CD4-positive, alpha-beta T cell (primary cell): ENCODE results near the gene VIPR1. TPM values are rescaled to one million over a fixed set of nuclear protein-coding genes. Genes with fewer than 3 reads are reported as not detected.
"Not testable (repeated sequence)": the region's sequence is repeated elsewhere in the genome, so short reads cannot be mapped to it uniquely, and the experiment has no call there.

ENCODE experiments used
- ATAC-seq: fragments of 200-7000 bp; cut with Tn5 transposase; one replicate; pipeline ENCODE4 v1.10.0; 2022; ENCODE audit warnings: mild to moderate bottlenecking; ENCODE audit not compliant: poor library complexity
- CTCF ChIA-PET: fragments of 350-600 bp; sonication (Branson Sonifier 250); formaldehyde crosslinking; loops from one replicate; lab custom pipeline; 2021; ENCODE audit warnings: antibody characterized with exemption, inconsistent platforms; lab: Charles Lee
- POLR2A ChIA-PET: fragments of 350-600 bp; sonication (Branson Sonifier 250); formaldehyde crosslinking; loops from one replicate; lab custom pipeline; 2021; ENCODE audit warnings: antibody characterized with exemption, inconsistent platforms; lab: Charles Lee
- DNase-seq, 14 experiments: peaks; one replicate each; pipeline ENCODE4 v3.0.0-alpha.2; 2013 to 2020; ENCODE audit warnings: mixed read lengths in 2 of 14
- H3K27ac ChIP-seq, 2 donors: one replicate each; pipeline versions ENCODE4 v1.5.1 to v1.7.0; 2013; ENCODE audit warnings: low read length in 2 of 2, low read depth in 1 of 2, mild to moderate bottlenecking in 1 of 2
- H3K27me3 ChIP-seq, 2 experiments: 1 replicate in 1 of 2; 2 replicates in 1 of 2; pipeline versions ENCODE4 v1.6.1 to v1.7.0; 2013; ENCODE audit warnings: low read length in 2 of 2, control low read depth in 1 of 2, mild to moderate bottlenecking in 1 of 2, moderate library complexity in 1 of 2; ENCODE audit not compliant: insufficient read depth in 2 of 2, control insufficient read depth in 1 of 2
- H3K36me3 ChIP-seq: one replicate; pipeline ENCODE4 v1.6.1; 2013; ENCODE audit warnings: low read length, control low read depth; ENCODE audit not compliant: insufficient read depth
- H3K4me1 ChIP-seq: one replicate; pipeline ENCODE4 v1.6.1; 2013; ENCODE audit warnings: low read length, control low read depth; ENCODE audit not compliant: insufficient read depth
- H3K4me3 ChIP-seq: one replicate; pipeline ENCODE4 v1.5.1; 2013; ENCODE audit warnings: mild to moderate bottlenecking, low read length, moderate library complexity
- H3K9me3 ChIP-seq, 2 experiments: 1 replicate in 1 of 2; 2 replicates in 1 of 2; pipeline versions ENCODE4 v1.6.1 to v1.7.0; 2013; ENCODE audit warnings: low read length in 2 of 2, mild to moderate bottlenecking in 2 of 2, control low read depth in 1 of 2, moderate library complexity in 1 of 2; ENCODE audit not compliant: control insufficient read depth in 1 of 2, insufficient read depth in 1 of 2
- H3K27ac Mint-ChIP-seq: one replicate; pipeline ENCODE4 v1.8.0; 2020; ENCODE audit warnings: mixed read lengths
- H3K27me3 Mint-ChIP-seq: one replicate; pipeline ENCODE4 v1.8.0; 2021; ENCODE audit warnings: mixed read lengths
- H3K36me3 Mint-ChIP-seq: one replicate; pipeline ENCODE4 v1.8.0; 2021; ENCODE audit warnings: low read depth, mixed read lengths
- H3K4me1 Mint-ChIP-seq: one replicate; pipeline ENCODE4 v1.8.0; 2021; ENCODE audit warnings: low read depth, mixed read lengths
- H3K4me3 Mint-ChIP-seq: one replicate; pipeline ENCODE4 v1.8.0; 2020; ENCODE audit warnings: mild to moderate bottlenecking, mixed read lengths
- H3K9me3 Mint-ChIP-seq: one replicate; pipeline ENCODE4 v1.8.0; 2020; ENCODE audit warnings: mixed read lengths
- CTCF ChIP-seq: fragments of 200-600 bp; IDR thresholded peaks from one replicate; pipeline ENCODE4 v1.8.0; 2022; ENCODE audit warnings: antibody characterized with exemption, mild to moderate bottlenecking
- intact Hi-C, 2 experiments: fragments of 100-400 bp; cut with DNase I in 1 of 2; cut with micrococcal nuclease in 1 of 2; formaldehyde crosslinking; loops; one replicate each; pipeline versions ENCODE4 v1.15.1 to v1.9.0; 2023 to 2025; cut with DNase I, micrococcal nuclease
- total RNA-seq, 174 experiments: library from RNA in 2 of 174; stranded (reverse) in 2 of 174; gene quantifications; one replicate each; pipeline ENCODE4 v1.2.3 and lab custom pipeline; 2021 to 2026

VIPR1 gene
- total RNA-seq, 2 experiments from 2014 or later, result 66.8 to 67.6 TPM

DNA sequence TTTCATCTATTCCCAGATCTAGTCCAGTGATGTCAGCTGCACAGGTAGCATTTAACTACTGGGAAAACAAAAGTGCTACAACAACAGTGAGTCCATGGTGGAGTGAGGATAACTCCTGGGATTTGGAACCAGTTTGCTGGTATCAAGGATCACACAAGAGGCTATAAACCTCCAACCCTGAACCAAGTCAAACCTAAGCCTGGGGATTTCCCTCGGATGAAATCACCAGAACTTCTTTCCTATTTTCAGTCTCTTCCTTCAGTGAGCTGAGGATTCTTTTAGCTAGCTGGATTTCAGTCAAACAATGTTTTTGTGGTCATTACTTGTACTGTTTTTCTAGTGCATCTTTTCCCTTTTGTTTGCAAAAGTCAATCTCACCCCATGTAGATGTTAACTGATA is 47.8 kb downstream of the VIPR1 start:
- H3K4me3 Mint-ChIP-seq, result no peak overlapping the region
- ChIA-PET CTCF (interaction anchor here (4.9 kb wide), 1 partner anchor 48 kb away, joined by 31 read pairs; the partner anchor contains the start of gene VIPR1), POLR2A (interaction anchor here (0.9 kb wide), 1 partner anchor 48 kb away, joined by 3 read pairs; the partner anchor contains the start of gene VIPR1)
- DNase-seq (no peak), ATAC-seq (no peak)
- H3K4me1 Mint-ChIP-seq, result peaks cover 22% of the 10 kb centered on the region
- Histone ChIP-seq H3K9me3 (no peaks in the 10 kb centered on the region), H3K4me1 (peaks cover 25% of the 10 kb centered on the region), H3K36me3 (peaks cover 33% of the 10 kb centered on the region), H3K27ac (no peak overlapping the region), H3K27me3 (no peaks in the 10 kb centered on the region), H3K4me3 (no peak overlapping the region)
- H3K27ac Mint-ChIP-seq, result no peak overlapping the region
- TF ChIP-seq CTCF, result no peak
- no peaks in the 10 kb centered on the region for H3K27me3 Mint-ChIP-seq
- H3K36me3 Mint-ChIP-seq, result peaks cover 65% of the 10 kb centered on the region
- no peaks in the 10 kb centered on the region for H3K9me3 Mint-ChIP-seq
- intact Hi-C loops, result no loop called here

- peak overlapping the region; percentile 68 for H3K27ac Mint-ChIP-seq
- H3K4me3 Mint-ChIP-seq, result no peak overlapping the region
- TF ChIP-seq CTCF, result no peak
- H3K36me3 Mint-ChIP-seq, result peaks cover 80% of the 10 kb centered on the region
- Histone ChIP-seq H3K36me3 (peaks cover 44% of the 10 kb centered on the region), H3K27me3 (no peaks in the 10 kb centered on the region), H3K4me1 (peaks cover 41% of the 10 kb centered on the region), H3K27ac (peak overlapping the region in 1 of 2 donors; percentile 9), H3K4me3 (no peak overlapping the region), H3K9me3 (no peaks in the 10 kb centered on the region)
- intact Hi-C loops, result no loop called here
- DNase-seq (no peak), ATAC-seq (no peak)
- ChIA-PET CTCF (interaction anchor here (1.2 kb wide), 1 partner anchor 49 kb away, joined by 3 read pairs; no protein-coding TSS in a partner anchor), POLR2A (interaction anchor here (1.0 to 2.6 kb wide), 3 partner anchors 12 to 51 kb away, joined by 3 to 8 read pairs (median 4); partner anchors contain the start of gene VIPR1)
- peaks cover 42% of the 10 kb centered on the region for H3K4me1 Mint-ChIP-seq
- no peaks in the 10 kb centered on the region for H3K27me3 Mint-ChIP-seq
- no peaks in the 10 kb centered on the region for H3K9me3 Mint-ChIP-seq
Observed at GRCh38 chr3:42552830-42553229, 50.4 kb downstream of the VIPR1 start.

DNA sequence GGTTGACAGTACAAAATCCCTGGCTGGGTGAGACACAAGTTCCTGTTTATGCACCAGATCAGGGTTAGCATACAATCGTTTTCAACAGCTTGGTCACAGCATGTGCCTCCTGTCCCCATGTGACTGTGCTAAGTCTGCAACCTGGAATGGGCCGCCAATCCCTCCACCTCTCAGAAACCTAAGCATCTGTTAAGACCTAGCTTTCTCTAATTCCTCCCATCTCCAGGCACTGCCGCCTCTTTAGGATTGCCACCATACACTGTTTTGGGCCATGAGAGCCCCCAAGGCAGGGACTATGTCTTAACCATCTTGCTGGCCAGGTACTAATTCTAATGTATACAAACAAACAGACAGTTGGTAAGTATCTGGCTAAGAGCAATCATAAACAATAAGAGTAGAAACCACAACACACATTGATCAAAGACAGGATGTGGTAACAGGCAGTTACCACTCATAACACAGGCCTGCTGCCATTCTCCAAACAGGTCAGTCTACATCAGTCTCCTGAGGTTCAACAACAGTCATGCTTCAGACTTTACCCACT is 53.7 kb downstream of the VIPR1 start:
- TF ChIP-seq CTCF, result no peak
- no peaks in the 10 kb centered on the region for H3K27me3 Mint-ChIP-seq
- no peaks in the 10 kb centered on the region for H3K9me3 Mint-ChIP-seq
- H3K4me1 Mint-ChIP-seq, result peaks cover 47% of the 10 kb centered on the region
- H3K36me3 Mint-ChIP-seq, result peaks cover 77% of the 10 kb centered on the region
- H3K27ac Mint-ChIP-seq, result peak overlapping the region; percentile 92
- Histone ChIP-seq H3K9me3 (no peaks in the 10 kb centered on the region), H3K4me1 (peaks cover 41% of the 10 kb centered on the region), H3K27me3 (no peaks in the 10 kb centered on the region), H3K36me3 (peaks cover 53% of the 10 kb centered on the region), H3K27ac (peak overlapping the region; percentile 58 to 73), H3K4me3 (no peak overlapping the region)
- H3K4me3 Mint-ChIP-seq, result peak overlapping the region; percentile 54
- intact Hi-C loops, result loop anchor here in 1 of 2 experiments (2.0 to 5.0 kb wide), 3 partner anchors 27 to 53 kb away; partner anchors contain the start of genes NKTR and VIPR1
- ChIA-PET POLR2A (interaction anchor here (0.7 to 1.2 kb wide), 9 partner anchors 13 to 337 kb away, joined by 3 to 13 read pairs (median 3); partner anchors contain the start of genes NKTR, SEC22C, SS18L2 and VIPR1), CTCF (no interaction called here)
- ATAC-seq, result peak; percentile 86
- DNase-seq, result peak; percentile 31 to 87 (median 46)

DNA sequence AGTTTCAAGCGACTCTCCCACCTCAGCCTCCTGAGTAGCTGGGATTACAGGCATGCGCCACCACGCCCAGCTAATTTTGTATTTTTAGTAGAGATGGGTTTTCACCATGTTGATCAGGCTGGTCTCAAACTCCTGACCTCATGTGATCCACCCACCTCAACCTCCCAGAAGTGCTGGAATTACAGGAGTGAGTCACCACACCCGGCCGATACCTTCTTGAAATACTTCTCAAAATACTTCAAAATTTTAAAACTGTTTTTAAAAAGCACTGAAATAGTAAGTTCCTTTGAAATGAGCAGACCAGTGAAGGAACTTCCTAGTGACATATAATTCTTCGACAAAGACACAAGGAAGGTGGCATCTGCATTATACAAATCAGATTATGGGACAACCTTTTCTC is 54.4 kb downstream of the VIPR1 start:
- Histone ChIP-seq H3K4me1 (peaks cover 41% of the 10 kb centered on the region), H3K36me3 (peaks cover 54% of the 10 kb centered on the region), H3K27ac (peak overlapping the region in 1 of 2 donors; percentile 30)
- H3K27me3 ChIP-seq, H3K4me3 ChIP-seq, ATAC-seq, H3K9me3 ChIP-seq, H3K27me3 Mint-ChIP-seq, H3K9me3 Mint-ChIP-seq, DNase-seq, CTCF ChIA-PET: not testable (repeated sequence)
- POLR2A ChIA-PET, result interaction anchor here (1.2 to 2.3 kb wide), 2 partner anchors 13 to 55 kb away, joined by 3 to 6 read pairs; no protein-coding TSS in a partner anchor
- peaks cover 78% of the 10 kb centered on the region for H3K36me3 Mint-ChIP-seq
- peak overlapping the region; percentile 9 for H3K4me3 Mint-ChIP-seq
- peak overlapping the region; percentile 92 for H3K27ac Mint-ChIP-seq
- peaks cover 47% of the 10 kb centered on the region for H3K4me1 Mint-ChIP-seq
- intact Hi-C loops, result loop anchor here in 1 of 2 experiments (2.0 to 5.0 kb wide), 3 partner anchors 26 to 54 kb away; partner anchors contain the start of genes NKTR and VIPR1
